Endothelial cell of umbilical vein (primary cell): ENCODE data around the gene CXCL3. TPM values are rescaled to one million over a fixed set of nuclear protein-coding genes. Genes with fewer than 3 reads are reported as not detected.

Source experiments
- BruUV-seq: library from RNA; stranded (reverse); fragments of 400-500 nt; replicated peaks from 2 replicates; lab custom pipeline; 2021; lab: Mats Ljungman, UMichigan
- CTCF ChIA-PET: fragments of 300-600, 350-600 bp; sonication (Branson Sonifier 250); formaldehyde crosslinking; loops from one replicate; lab custom pipeline; 2021; ENCODE audit warnings: antibody characterized with exemption, inconsistent platforms; lab: Charles Lee
- POLR2A ChIA-PET: fragments of 300-600, 350-600 bp; sonication (Branson Sonifier 250); formaldehyde crosslinking; loops from one replicate; lab custom pipeline; 2021; ENCODE audit warnings: antibody characterized with exemption, inconsistent platforms; lab: Charles Lee
- DNase-seq: peaks from one replicate; pipeline ENCODE4 v3.0.0-alpha.2; 2011; ENCODE audit warnings: low read depth, low spot score
- FAIRE-seq: peaks from 2 replicates; lab custom pipeline; 2011; peaks lifted over from hg19 to GRCh38; lab: Jason Lieb, UNC
- H2AFZ ChIP-seq: 2 replicates; pipeline ENCODE4 v1.6.0; 2012; ENCODE audit warnings: low read depth, low read length, control low read depth, inconsistent platforms
- H3K27ac ChIP-seq: 2 replicates; pipeline ENCODE4 v1.5.1; 2011; ENCODE audit warnings: low read depth, mild to moderate bottlenecking, control low read depth, low read length, moderate library complexity; ENCODE audit not compliant: insufficient read depth
- H3K27me3 ChIP-seq, 2 experiments: 2 replicates each; pipeline versions ENCODE4 v1.6.0 to v1.6.1; 2011; ENCODE audit warnings: low read length in 2 of 2, mixed read lengths in 1 of 2; ENCODE audit not compliant: control insufficient read depth in 2 of 2, insufficient read depth in 2 of 2
- H3K36me3 ChIP-seq, 2 experiments: 2 replicates in 1 of 2; 3 replicates in 1 of 2; pipeline ENCODE4 v1.5.1; 2011; ENCODE audit warnings: low read length in 2 of 2, mild to moderate bottlenecking in 1 of 2, moderate library complexity in 1 of 2; ENCODE audit not compliant: control insufficient read depth in 2 of 2, insufficient read depth in 2 of 2; ENCODE audit errors: extremely low read depth in 1 of 2
- H3K4me1 ChIP-seq: 3 replicates; pipeline ENCODE4 v1.5.1; 2011; ENCODE audit warnings: mild to moderate bottlenecking, low read length; ENCODE audit not compliant: control insufficient read depth, insufficient read depth; ENCODE audit errors: extremely low read depth
- H3K4me2 ChIP-seq: 2 replicates; pipeline ENCODE4 v1.6.1; 2011; ENCODE audit warnings: low read length, control low read depth, mixed read lengths; ENCODE audit not compliant: insufficient read depth
- H3K4me3 ChIP-seq, 3 experiments: fragments of 200-600 bp in 1 of 3; sonication (generic), shearing (Covaris generic) in 1 of 3; replicated peaks in 1 of 3; 2 replicates each; pipeline ENCODE4 v1.5.1; 2011 to 2016; ENCODE audit warnings: control low read depth in 3 of 3, low read length in 3 of 3, mild to moderate bottlenecking in 2 of 3, inconsistent platforms in 1 of 3, low read depth in 1 of 3, moderate library complexity in 1 of 3; ENCODE audit not compliant: insufficient read depth in 1 of 3
- H3K79me2 ChIP-seq: 2 replicates; pipeline ENCODE4 v1.6.0; 2012; ENCODE audit warnings: low read length, inconsistent platforms; ENCODE audit not compliant: control insufficient read depth, insufficient read depth
- H3K9ac ChIP-seq: replicated peaks from 2 replicates; pipeline ENCODE3; 2011; ENCODE audit warnings: low read length, control low read depth; ENCODE audit not compliant: insufficient read depth; ENCODE audit errors: extremely low read depth
- H3K9me1 ChIP-seq: replicated peaks from 3 replicates; pipeline ENCODE4 v1.6.0; 2011; ENCODE audit warnings: mild to moderate bottlenecking, low read length; ENCODE audit not compliant: control insufficient read depth, insufficient read depth; ENCODE audit errors: extremely low read depth
- H3K9me3 ChIP-seq: replicated peaks from 2 replicates; pipeline ENCODE4 v1.5.1; 2012; ENCODE audit warnings: low read length, inconsistent platforms; ENCODE audit not compliant: control insufficient read depth, insufficient read depth
- H4K20me1 ChIP-seq: replicated peaks from 2 replicates; pipeline ENCODE3; 2011; ENCODE audit warnings: mild to moderate bottlenecking, low read length; ENCODE audit not compliant: control insufficient read depth, insufficient read depth; ENCODE audit errors: extremely low read depth
- EZH2 ChIP-seq: IDR thresholded peaks from 2 replicates; pipeline ENCODE4 v1.6.1; 2012; ENCODE audit warnings: borderline replicate concordance, low read depth, mild to moderate bottlenecking, moderate library complexity, low read length, inconsistent platforms; ENCODE audit not compliant: severe bottlenecking
- FOS ChIP-seq: IDR thresholded peaks from 2 replicates; pipeline ENCODE4 v1.6.1; 2011; ENCODE audit warnings: mild to moderate bottlenecking, low read length, moderate library complexity, borderline replicate concordance; ENCODE audit not compliant: insufficient read depth
- GATA2 ChIP-seq: IDR thresholded peaks from 2 replicates; pipeline ENCODE4 v1.7.0; 2011; ENCODE audit warnings: low read depth, mild to moderate bottlenecking, moderate library complexity, mixed read lengths, low read length; ENCODE audit not compliant: insufficient read length, insufficient read depth
- JUN ChIP-seq: IDR thresholded peaks from 2 replicates; pipeline ENCODE4 v1.6.1; 2011; ENCODE audit warnings: borderline replicate concordance, low read depth; ENCODE audit not compliant: insufficient read length, insufficient read depth
- MYC ChIP-seq: IDR thresholded peaks from one replicate; pipeline ENCODE4 v1.6.1; 2011; ENCODE audit warnings: mild to moderate bottlenecking, low read depth, low read length
- POLR2A ChIP-seq: IDR thresholded peaks from 2 replicates; pipeline ENCODE4 v1.6.1; 2012; ENCODE audit warnings: low read depth, mild to moderate bottlenecking, control low read depth, low read length
- POLR2AphosphoS5 ChIP-seq: IDR thresholded peaks from 2 replicates; pipeline ENCODE4 v1.6.1; 2012; ENCODE audit warnings: low read depth, mild to moderate bottlenecking, control low read depth, low read length, moderate library complexity; ENCODE audit not compliant: insufficient read depth
- dilution Hi-C: fragments of 300-500 bp; cut with MboI; formaldehyde crosslinking; loops from one replicate; pipeline ENCODE4 v1.15.0; 2019; ENCODE audit warnings: low sequenced_read_pairs; ENCODE audit not compliant: extremely low pct_ligation_motif_present
- intact Hi-C: fragments of 100-400 bp; cut with micrococcal nuclease; formaldehyde crosslinking; loops from one replicate; pipeline ENCODE4 v1.10.0; 2022
- polyA plus RNA-seq, 4 experiments: library from polyadenylated mRNA; depleted of rRNA in 3 of 4; stranded (reverse) in 3 of 4; unstranded in 1 of 4; fragments of >200 nt; gene quantifications; 2 replicates each; pipeline versions ENCODE4 v1.2.1 to v1.2.3, GENCODE V29; 2011 to 2012; ENCODE audit warnings: missing spikeins in 1 of 4
- total RNA-seq: library from RNA; stranded (reverse); gene quantifications from 2 replicates; pipeline ENCODE4 v1.2.3, GENCODE V29; 2021
- TF ChIP-seq, protein P1 (sequence below): IDR thresholded peaks from 2 replicates; pipeline ENCODE4 v1.6.1; 2011; ENCODE audit not compliant: insufficient read depth, insufficient read length
- TF ChIP-seq, protein P2 (sequence below), 2 donors: IDR thresholded peaks; 1 replicate in 1 of 2; 2 replicates in 1 of 2; pipeline ENCODE4 v1.5.1; 2011; ENCODE audit warnings: low read length in 2 of 2, mild to moderate bottlenecking in 2 of 2, moderate library complexity in 2 of 2, control low read depth in 1 of 2, inconsistent platforms in 1 of 2, low read depth in 1 of 2; ENCODE audit not compliant: insufficient read depth in 1 of 2; ENCODE audit errors: extremely low read depth in 1 of 2

Gene CXCL3
- total and polyA plus RNA-seq, 2 donors (not counting 3 experiments of a cell fraction or from before 2014, with no cell fraction given) = 1.1 to 1.3 TPM

DNA sequence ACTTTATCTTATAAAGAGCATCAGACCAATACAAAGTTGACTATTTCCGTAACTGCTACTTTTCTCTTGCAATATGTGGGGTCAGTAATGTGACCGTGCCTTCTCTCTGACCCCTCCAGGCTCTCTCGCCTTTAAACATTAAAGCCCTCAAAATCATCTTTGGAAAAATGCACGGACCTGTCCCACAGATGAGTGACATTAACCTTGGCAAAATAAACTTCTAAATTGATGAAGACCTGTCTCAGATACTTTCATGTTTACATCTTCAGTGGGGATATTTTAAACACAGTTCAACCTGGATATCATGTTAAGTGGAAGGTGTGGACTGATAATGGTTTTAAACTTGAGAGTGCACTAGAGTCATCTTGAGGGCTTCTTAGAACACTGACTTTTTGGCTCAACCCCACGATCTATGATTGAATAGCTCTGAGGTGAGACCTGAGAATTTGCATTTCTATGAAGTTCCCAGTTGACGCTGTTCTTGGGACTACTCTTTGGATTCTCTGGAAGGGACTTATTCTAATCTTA lies 26.7 kb upstream of the CXCL3 start:
- no peak overlapping the region for H3K4me3 ChIP-seq
- TF ChIP-seq, protein P1, sequence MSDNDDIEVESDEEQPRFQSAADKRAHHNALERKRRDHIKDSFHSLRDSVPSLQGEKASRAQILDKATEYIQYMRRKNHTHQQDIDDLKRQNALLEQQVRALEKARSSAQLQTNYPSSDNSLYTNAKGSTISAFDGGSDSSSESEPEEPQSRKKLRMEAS = no peak
- TF ChIP-seq FOS = no peak
- TF ChIP-seq, protein P2, sequence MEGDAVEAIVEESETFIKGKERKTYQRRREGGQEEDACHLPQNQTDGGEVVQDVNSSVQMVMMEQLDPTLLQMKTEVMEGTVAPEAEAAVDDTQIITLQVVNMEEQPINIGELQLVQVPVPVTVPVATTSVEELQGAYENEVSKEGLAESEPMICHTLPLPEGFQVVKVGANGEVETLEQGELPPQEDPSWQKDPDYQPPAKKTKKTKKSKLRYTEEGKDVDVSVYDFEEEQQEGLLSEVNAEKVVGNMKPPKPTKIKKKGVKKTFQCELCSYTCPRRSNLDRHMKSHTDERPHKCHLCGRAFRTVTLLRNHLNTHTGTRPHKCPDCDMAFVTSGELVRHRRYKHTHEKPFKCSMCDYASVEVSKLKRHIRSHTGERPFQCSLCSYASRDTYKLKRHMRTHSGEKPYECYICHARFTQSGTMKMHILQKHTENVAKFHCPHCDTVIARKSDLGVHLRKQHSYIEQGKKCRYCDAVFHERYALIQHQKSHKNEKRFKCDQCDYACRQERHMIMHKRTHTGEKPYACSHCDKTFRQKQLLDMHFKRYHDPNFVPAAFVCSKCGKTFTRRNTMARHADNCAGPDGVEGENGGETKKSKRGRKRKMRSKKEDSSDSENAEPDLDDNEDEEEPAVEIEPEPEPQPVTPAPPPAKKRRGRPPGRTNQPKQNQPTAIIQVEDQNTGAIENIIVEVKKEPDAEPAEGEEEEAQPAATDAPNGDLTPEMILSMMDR (IDR thresholded peaks at IDR 0.05; ENCODE audit: extremely low read depth in 1 of 2, insufficient read depth in 1 of 2, low read depth in 1 of 2, low read length in 2 of 2) = no peak
- no peak for TF ChIP-seq GATA2
- no peaks in the 10 kb centered on the region for H3K36me3 ChIP-seq
- no peaks in the 10 kb centered on the region for H3K4me1 ChIP-seq
- H2AFZ ChIP-seq = no peak overlapping the region
- H3K27me3 ChIP-seq = no peaks in the 10 kb centered on the region
- no TSS peak for BruUV-seq
- no peak overlapping the region for H3K4me2 ChIP-seq
- no peaks in the 10 kb centered on the region for H3K79me2 ChIP-seq
- ChIA-PET POLR2A (no interaction called here), CTCF (no interaction called here)
- no peak overlapping the region for H3K27ac ChIP-seq
- DNase-seq (no peak), FAIRE-seq (no peak)
- H4K20me1 ChIP-seq = no peaks in the 10 kb centered on the region
- H3K9me3 ChIP-seq = no peaks in the 10 kb centered on the region
- H3K9ac ChIP-seq = no peak overlapping the region
- H3K9me1 ChIP-seq = no peaks in the 10 kb centered on the region
- intact Hi-C loops = no loop called here
- dilution Hi-C loops = no loop called here

DNA sequence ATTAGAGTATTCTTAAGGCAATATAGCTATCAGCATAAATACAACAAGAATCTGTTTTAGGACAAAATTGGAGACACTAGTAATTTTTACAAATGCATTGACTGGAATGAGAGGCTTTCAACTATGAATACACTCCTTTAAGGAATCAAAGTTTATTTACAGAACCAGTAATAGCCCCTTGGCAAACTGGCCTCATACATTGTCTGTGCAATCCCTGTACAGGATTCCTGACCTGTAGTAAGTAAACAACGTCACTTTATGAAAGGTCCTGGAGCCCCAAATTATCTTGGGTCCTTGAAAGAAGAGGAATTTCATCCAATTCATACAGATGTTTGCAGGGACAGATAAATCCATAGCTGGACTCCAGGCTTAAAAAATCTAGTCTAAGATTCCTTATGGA lies 25.4 kb upstream of the CXCL3 start:
- no peak for FAIRE-seq
- H3K36me3 ChIP-seq = no peaks in the 10 kb centered on the region
- H3K27ac ChIP-seq = no peak overlapping the region
- BruUV-seq = no TSS peak
- no peaks in the 10 kb centered on the region for H3K9me1 ChIP-seq
- no peak overlapping the region for H3K4me2 ChIP-seq
- no peak overlapping the region for H2AFZ ChIP-seq
- H3K4me3 ChIP-seq = no peak overlapping the region
- intact Hi-C loops (no loop called here), dilution Hi-C loops (no loop called here)
- no peak for DNase-seq
- H4K20me1 ChIP-seq = no peaks in the 10 kb centered on the region
- TF ChIP-seq POLR2A (no peak), EZH2 (no peak), GATA2 (no peak), FOS (no peak), POLR2AphosphoS5 (no peak), MYC (no peak), JUN (no peak)
- TF ChIP-seq, protein P1 = no peak
- TF ChIP-seq, protein P2 (IDR thresholded peaks at IDR 0.05; ENCODE audit: extremely low read depth in 1 of 2, insufficient read depth in 1 of 2, low read depth in 1 of 2, low read length in 2 of 2) = no peak
- H3K9me3 ChIP-seq = no peaks in the 10 kb centered on the region
- H3K79me2 ChIP-seq = no peaks in the 10 kb centered on the region
- H3K4me1 ChIP-seq = no peaks in the 10 kb centered on the region
- POLR2A ChIA-PET = no interaction called here
- CTCF ChIA-PET = interaction anchor here (1.2 kb wide), 1 partner anchor 25 kb away, joined by 4 read pairs; the partner anchor contains the start of gene CXCL3
- H3K9ac ChIP-seq = no peak overlapping the region
- no peaks in the 10 kb centered on the region for H3K27me3 ChIP-seq
